T follicular helper cell (primary cell): ENCODE results near the gene CENPC.
"Not testable (repeated sequence)": the region's sequence is repeated elsewhere in the genome, so short reads cannot be mapped to it uniquely, and the experiment has no call there.

ENCODE experiments used
- DNase-seq: peaks from one replicate; pipeline ENCODE4 v3.0.0-alpha.2; 2020; ENCODE audit warnings: low read depth

CENPC gene

DNA sequence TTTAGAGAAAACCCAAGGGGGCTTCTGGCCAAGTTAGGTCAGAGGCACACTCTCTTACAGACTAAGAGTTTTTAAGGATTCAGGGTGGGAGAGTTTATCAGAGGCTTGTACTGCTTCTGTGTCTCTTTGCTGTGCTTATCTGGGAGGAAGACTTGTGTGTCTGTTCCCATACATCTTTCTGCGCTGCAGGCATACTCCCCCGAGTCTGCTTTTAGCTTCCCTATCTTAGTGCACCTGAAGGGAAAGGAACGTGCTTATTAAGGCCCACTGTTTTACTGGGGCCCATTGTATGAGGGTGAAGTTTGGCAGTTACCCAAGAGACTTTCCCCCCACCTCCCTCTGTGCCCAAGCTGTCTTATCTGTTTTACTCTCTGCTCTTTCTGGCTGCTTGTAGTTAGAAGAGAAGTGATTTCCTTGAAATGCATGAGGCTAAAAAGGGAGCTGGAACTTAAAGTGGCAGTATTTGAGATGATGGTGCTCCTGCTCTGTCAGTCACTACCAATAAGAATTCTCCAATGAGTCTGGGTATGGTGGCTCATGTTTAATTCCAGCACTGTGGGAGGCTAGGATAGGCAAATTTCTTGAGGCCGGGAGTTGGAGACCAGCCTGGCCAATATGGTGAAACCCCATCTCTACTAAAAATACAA is 7.0 kb upstream of the CENPC start:
- not testable (repeated sequence) for DNase-seq

GRCh38 chr4:67550857-67551256 is 5.6 kb upstream of the CENPC start:
- no peak for DNase-seq

DNA sequence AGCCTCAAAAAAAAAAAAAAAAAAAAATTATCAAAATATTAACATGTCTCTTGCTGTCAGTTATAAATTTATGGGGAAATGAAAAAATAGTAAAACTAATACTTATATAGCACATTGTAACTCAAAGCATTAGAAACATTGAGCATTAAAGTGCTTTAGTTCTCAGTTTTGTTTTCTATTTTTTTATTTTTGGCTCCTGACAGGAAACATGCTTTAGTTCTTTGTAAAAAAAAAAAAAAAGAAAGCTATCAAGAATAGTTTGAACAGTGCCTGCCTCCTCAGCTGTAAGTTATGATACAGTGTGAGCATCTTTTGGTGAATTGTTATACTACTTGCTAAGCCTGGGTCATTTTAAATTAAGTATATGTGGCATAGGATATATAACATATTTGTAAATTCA is 5.1 kb upstream of the CENPC start:
- no peak for DNase-seq

DNA sequence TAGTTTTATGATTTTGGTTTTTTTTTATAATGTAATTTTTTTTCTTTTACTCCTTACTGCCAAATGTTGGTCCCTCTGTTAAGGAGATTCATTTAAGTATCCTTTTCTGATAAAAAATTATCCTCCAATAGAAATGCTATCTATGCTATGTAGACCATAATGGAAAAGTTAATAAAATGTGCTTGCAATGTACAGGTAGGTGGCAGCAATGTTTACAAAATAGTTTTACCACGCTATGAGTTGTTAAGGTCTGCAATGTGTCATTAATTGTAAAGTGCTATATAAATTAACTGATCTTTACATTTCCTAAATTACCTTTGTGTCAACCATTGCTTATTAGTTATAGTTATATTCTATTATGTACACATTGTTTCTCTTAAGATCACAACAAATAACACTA is 3.8 kb upstream of the CENPC start:
- DNase-seq: no peak

- DNase-seq: no peak
Measured at GRCh38 chr4:67546971-67547370, 1.7 kb upstream of the CENPC start.

DNA sequence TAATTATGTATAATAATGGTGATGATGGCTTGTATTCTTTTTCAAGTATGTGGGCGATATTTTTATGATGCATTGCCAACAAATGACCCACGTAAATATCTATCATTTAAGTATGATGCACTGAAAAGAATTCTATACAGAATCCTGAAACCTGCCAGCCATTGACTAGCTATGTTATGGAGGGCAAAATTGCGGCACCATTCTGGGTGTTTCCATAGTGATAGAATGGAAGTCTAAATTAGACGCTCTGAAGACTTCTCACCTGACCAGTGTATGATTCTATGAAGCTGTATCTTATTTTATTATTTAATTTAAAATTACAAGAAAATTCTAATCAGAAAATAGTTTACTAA is 677 bp upstream of the CENPC start:
- DNase-seq: no peak

DNA sequence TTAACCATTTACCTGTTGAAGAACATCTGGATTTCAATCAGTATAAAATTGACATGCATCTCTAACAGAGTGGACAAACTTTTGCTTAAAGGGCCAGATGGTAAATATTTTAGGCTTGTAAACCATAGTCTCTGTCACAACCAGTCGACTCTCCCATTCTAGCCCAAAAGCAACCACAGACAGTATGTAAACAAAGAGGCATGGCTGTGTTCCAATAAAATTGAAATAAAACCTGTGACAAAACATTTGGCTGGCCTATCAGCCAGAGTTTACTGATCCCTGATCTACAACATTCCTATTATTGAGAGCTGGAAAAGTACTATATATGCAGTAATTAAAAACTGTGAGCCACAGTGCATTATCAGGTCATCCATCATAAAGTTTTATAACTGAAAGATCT is 3.2 kb downstream of the CENPC start:
- no peak for DNase-seq

DNA sequence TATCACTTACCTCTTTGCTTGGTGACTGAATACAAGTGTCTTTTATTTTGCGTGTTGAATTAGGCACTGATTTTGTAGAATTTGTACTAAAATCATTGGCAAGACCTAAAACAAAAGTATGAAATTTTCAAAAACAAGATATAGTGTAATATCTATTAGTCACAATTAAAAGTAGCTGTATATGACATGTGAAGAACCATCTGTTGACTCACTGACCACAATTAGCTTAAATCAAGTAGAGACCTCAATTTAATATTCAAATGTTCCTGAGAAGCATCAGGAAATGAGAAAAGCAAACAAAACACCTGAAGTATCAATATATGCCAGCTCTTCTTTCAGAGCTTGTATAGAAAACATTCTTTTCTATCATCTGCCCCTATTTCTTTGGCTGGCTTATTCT is 5.5 kb downstream of the CENPC start:
- DNase-seq: no peak

GRCh38 chr4:67535280-67535840 is 9.9 kb downstream of the CENPC start:
- DNase-seq: no peak

- no peak for DNase-seq
Measured at GRCh38 chr4:67533112-67533511, 12.2 kb downstream of the CENPC start.

GRCh38 chr4:67532397-67532796 is 12.9 kb downstream of the CENPC start:
- DNase-seq: not testable (repeated sequence)

DNA sequence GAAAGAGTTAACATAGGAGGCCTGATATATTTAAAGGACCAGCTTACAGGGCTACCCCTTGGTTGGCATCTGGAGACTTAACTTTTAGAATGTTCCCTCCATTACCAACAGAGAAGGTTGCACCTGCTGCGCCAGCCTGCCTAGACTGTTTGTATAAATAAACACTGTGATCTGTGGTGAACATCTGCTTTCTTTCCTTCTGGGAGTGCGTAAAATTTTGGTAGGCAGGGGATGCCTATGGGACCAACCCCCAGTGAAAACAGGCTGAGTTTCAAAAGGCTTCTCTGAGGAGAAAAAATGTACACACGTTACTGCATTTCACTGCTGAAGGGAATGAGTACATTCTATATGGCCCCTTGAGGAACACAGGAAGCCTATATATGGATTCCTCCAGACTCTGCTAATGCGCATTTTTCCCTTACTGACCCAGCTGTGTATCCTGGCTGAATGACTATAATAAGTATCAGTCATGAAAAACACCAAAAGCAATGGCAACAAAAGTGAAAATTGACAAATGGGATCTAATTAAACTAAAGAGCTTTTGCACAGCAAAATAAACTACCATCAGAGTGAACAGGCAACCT is 13.8 kb downstream of the CENPC start:
- no peak for DNase-seq

DNA sequence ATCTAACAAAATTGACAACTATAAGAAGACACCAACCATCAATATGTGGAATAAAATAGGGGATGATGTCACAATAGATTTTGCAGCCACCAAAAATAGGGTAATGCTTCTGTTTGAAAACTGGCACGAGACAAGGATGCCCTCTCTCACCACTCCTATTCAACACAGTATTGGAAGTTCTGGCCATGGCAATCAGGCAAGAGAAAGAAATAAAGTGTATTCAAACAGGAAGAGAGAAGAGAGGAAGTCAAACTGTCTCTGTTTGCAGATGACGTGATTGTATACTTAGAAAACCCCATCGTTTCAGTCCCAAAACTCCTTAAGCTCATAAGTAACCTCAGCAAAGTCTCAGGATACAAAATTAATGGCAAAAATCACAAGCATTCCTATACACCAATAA is 21.2 kb downstream of the CENPC start:
- DNase-seq: not testable (repeated sequence)

GRCh38 chr4:67522851-67523671 is 22.2 kb downstream of the CENPC start:
- no peak for DNase-seq

GRCh38 chr4:67522230-67522629 is 23.1 kb downstream of the CENPC start:
- no peak for DNase-seq

DNA sequence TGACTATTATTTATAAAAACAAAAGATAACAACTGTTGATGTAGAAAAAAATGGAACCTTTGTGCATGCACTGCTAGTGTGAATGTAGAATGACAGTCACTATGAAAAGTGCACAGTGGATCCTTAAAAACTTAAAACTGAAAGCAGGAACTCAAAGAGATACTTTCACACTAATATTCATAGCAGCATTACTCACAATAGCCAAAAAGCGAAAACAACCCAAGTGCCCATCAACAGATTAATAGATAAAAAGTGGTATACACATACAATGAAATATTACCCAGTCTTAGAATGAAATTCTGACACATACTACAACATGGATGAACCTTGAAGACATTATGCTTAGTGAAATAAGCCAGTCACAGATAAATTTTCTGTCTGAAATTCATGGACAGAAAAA is 23.8 kb downstream of the CENPC start:
- DNase-seq: no peak

DNA sequence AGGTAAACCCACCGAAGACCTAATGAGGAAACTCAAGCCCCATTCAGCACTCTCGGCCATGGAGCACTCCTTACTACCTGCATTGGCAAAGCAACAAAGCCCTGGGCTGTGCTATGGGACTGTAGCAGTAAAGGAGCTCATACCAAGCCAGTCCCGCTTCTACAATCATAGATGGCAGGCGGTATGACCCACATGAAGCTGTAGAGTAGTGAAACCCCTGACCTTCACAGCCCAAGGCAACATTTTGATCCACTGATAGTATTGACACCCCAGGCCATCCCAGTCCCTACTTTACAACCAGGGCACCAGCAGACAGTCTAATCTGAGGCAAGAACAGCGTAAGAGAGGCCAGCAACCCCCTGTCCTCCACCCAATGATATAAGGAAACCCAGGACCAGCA is 25.2 kb downstream of the CENPC start:
- no peak for DNase-seq

GRCh38 chr4:67512501-67512900 is 32.8 kb downstream of the CENPC start:
- DNase-seq: no peak

DNA sequence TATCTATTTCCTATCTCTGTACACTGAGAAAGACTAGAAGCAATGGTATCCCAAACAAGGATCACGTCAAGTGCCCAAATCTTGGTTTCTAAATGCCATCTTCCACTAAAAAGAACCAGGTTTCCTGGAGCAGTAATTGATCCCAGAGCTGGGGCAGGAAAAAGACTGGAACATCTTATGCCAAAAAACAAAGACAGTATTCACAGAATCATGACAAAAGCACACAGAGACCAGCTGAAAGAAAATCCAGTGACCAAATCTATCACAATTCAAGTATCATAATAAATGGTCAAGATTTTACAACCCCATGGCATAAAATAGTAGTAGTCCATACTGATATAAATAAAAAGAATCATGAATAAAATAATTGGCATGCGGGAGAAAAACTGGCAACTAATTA is 44.9 kb downstream of the CENPC start:
- no peak for DNase-seq

GRCh38 chr4:67499799-67500198 is 45.5 kb downstream of the CENPC start:
- DNase-seq: no peak

GRCh38 chr4:67483868-67484602 is 61.3 kb downstream of the CENPC start:
- DNase-seq: no peak

GRCh38 chr4:67480810-67481209 is 64.5 kb downstream of the CENPC start:
- DNase-seq: no peak
